Fibroblast of mammary gland (primary cell): ENCODE data around the gene ARID1B.
A peak's percentile ranks its signal among the peaks of the same experiment; 100 is the strongest.

Source experiments
- DNase-seq: peaks from one replicate; pipeline ENCODE4 v3.0.0-alpha.2; 2010; ENCODE audit warnings: low read depth
- H3K4me3 ChIP-seq: 2 replicates; pipeline ENCODE4 v1.5.1; 2011; ENCODE audit warnings: low read depth, mild to moderate bottlenecking, low read length, moderate library complexity; ENCODE audit not compliant: control insufficient read depth
- TF ChIP-seq, protein P1 (sequence below): conservative IDR thresholded peaks from 2 replicates; pipeline ENCODE4 v1.5.1; 2011; ENCODE audit warnings: low read depth, low read length, inconsistent platforms; ENCODE audit not compliant: control insufficient read depth, insufficient read depth

Gene ARID1B

GRCh38 chr6:157240960-157241311, 463.8 kb downstream of the ARID1B start:
- no peak overlapping the region for H3K4me3 ChIP-seq
- no peak for DNase-seq
- TF ChIP-seq, protein P1, sequence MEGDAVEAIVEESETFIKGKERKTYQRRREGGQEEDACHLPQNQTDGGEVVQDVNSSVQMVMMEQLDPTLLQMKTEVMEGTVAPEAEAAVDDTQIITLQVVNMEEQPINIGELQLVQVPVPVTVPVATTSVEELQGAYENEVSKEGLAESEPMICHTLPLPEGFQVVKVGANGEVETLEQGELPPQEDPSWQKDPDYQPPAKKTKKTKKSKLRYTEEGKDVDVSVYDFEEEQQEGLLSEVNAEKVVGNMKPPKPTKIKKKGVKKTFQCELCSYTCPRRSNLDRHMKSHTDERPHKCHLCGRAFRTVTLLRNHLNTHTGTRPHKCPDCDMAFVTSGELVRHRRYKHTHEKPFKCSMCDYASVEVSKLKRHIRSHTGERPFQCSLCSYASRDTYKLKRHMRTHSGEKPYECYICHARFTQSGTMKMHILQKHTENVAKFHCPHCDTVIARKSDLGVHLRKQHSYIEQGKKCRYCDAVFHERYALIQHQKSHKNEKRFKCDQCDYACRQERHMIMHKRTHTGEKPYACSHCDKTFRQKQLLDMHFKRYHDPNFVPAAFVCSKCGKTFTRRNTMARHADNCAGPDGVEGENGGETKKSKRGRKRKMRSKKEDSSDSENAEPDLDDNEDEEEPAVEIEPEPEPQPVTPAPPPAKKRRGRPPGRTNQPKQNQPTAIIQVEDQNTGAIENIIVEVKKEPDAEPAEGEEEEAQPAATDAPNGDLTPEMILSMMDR = no peak

- no peak for DNase-seq
- H3K4me3 ChIP-seq = no peak overlapping the region
- TF ChIP-seq, protein P1 = no peak
Observed at GRCh38 chr6:157242791-157243190, 465.6 kb downstream of the ARID1B start.

DNA sequence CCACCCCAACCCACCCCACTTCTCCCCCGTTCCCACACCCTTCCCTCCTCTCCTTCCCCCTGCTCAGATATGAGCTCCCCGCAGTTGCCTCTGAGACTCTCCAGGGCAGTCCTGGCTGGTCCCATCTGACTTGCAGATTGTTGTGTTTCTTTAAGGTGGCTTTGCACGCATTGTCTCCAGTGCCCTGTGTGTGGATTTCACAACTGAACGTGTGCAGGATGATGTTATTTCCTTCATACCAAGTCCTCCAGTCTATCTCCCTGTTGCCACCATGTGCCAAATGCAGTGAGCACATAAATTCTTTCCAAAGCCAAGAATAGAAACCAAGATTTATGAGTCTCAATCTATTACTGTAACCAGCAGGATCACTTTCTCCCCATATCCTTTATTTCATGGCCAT, 467.0 kb downstream of the ARID1B start:
- no peak overlapping the region for H3K4me3 ChIP-seq
- TF ChIP-seq, protein P1 = no peak
- peak; percentile 86 for DNase-seq

- TF ChIP-seq, protein P1 = no peak
- no peak overlapping the region for H3K4me3 ChIP-seq
- no peak for DNase-seq
Observed at GRCh38 chr6:157244780-157245179, 467.6 kb downstream of the ARID1B start.

GRCh38 chr6:157245436-157245835, 468.3 kb downstream of the ARID1B start:
- no peak overlapping the region for H3K4me3 ChIP-seq
- DNase-seq = no peak
- TF ChIP-seq, protein P1 = no peak

- peak; percentile 75 for DNase-seq
- TF ChIP-seq, protein P1 = no peak
Observed at GRCh38 chr6:157246048-157246630, 469.0 kb downstream of the ARID1B start.

More at GRCh38 chr6:157246048-157246630, 469.0 kb downstream of the ARID1B start:
- no peak overlapping the region for H3K4me3 ChIP-seq
